K562 (cell line): Measurements from ENCODE around the gene KBTBD13. TPM values are rescaled to one million over a fixed set of nuclear protein-coding genes. Genes with fewer than 3 reads are reported as not detected.

Experiments used
- ATAC-seq: fragments of 200-7000 bp; cut with Tn5 transposase; 3 replicates; pipeline ENCODE4 v1.9.1; 2020; ENCODE audit warnings: moderate library complexity
- BruUV-seq: library from RNA; stranded (reverse); fragments of 400-500 nt; replicated peaks from 2 replicates; lab custom pipeline; 2021; lab: Mats Ljungman, UMichigan
- CTCF ChIA-PET: fragments of 300-600 bp; formaldehyde crosslinking; extraction: SDS; loops from one replicate; lab custom pipeline; 2021; ENCODE audit warnings: low intra/inter-chr PET ratio; lab: Yijun Ruan, JAX
- POLR2A ChIA-PET: fragments of 300-600, 350-650 bp; sonication (Branson Sonifier 250); formaldehyde crosslinking; extraction: SDS; loops from one replicate; lab custom pipeline; 2021; ENCODE audit warnings: antibody characterized with exemption, inconsistent platforms; lab: Yijun Ruan, JAX
- DNase-seq, 4 experiments: peaks; one replicate each; pipeline versions ENCODE4 v3.0.0 to v3.0.0-alpha.2; 2011 to 2018; ENCODE audit warnings: low spot score in 3 of 4, mixed read lengths in 3 of 4; ENCODE audit errors: extremely low read depth in 1 of 4
- FAIRE-seq: peaks from 2 replicates; lab custom pipeline; 2011; peaks lifted over from hg19 to GRCh38; lab: Jason Lieb, UNC
- H2AFZ ChIP-seq: 2 replicates; pipeline ENCODE4 v1.6.0; 2011; ENCODE audit warnings: low read depth, low read length, control low read depth, inconsistent platforms
- H3K27ac ChIP-seq: fragments of 200-600 bp; 3 replicates; pipeline ENCODE4 v1.8.0; 2011; ENCODE audit warnings: low read depth, mild to moderate bottlenecking, control low read depth, inconsistent platforms, low read length, moderate library complexity, mixed read lengths; ENCODE audit errors: extremely low read depth
- H3K27me3 ChIP-seq, 2 experiments: fragments of 300-600 bp in 1 of 2; 2 replicates in 1 of 2; 3 replicates in 1 of 2; pipeline versions ENCODE4 v1.6.0 to v1.8.0; 2011; ENCODE audit warnings: inconsistent platforms in 2 of 2, low read length in 2 of 2, mild to moderate bottlenecking in 1 of 2, mixed read lengths in 1 of 2, moderate library complexity in 1 of 2; ENCODE audit not compliant: control insufficient read depth in 2 of 2, insufficient read depth in 2 of 2
- H3K36me3 ChIP-seq: fragments of 300-600 bp; 3 replicates; pipeline ENCODE4 v1.8.0; 2011; ENCODE audit warnings: mild to moderate bottlenecking, low read length, inconsistent platforms; ENCODE audit not compliant: control insufficient read depth, insufficient read depth
- H3K4me1 ChIP-seq, 2 experiments: fragments of 200-600 bp in 1 of 2; replicated peaks in 1 of 2; 2 replicates in 1 of 2; 3 replicates in 1 of 2; pipeline versions ENCODE4 v1.5.1 to v1.8.0; 2011; ENCODE audit warnings: inconsistent platforms in 2 of 2, low read length in 2 of 2, mild to moderate bottlenecking in 1 of 2, mixed read lengths in 1 of 2, moderate library complexity in 1 of 2; ENCODE audit not compliant: control insufficient read depth in 2 of 2, insufficient read depth in 2 of 2
- H3K4me2 ChIP-seq: 2 replicates; pipeline ENCODE4 v1.6.1; 2011; ENCODE audit warnings: low read length, control low read depth, inconsistent platforms, mixed read lengths; ENCODE audit not compliant: insufficient read depth
- H3K4me3 ChIP-seq: fragments of 200-600 bp; sonication (generic), shearing (Covaris generic); 2 replicates; pipeline ENCODE4 v1.5.1; 2016; ENCODE audit warnings: control low read depth, inconsistent platforms
- H3K79me2 ChIP-seq: fragments of 200-600 bp; 3 replicates; pipeline ENCODE4 v1.8.0; 2011; ENCODE audit warnings: low read length, inconsistent platforms; ENCODE audit not compliant: control insufficient read depth, insufficient read depth
- H3K9ac ChIP-seq, 2 experiments: 2 replicates each; pipeline versions ENCODE4 v1.6.0 to v1.6.1; 2011; ENCODE audit warnings: low read depth in 2 of 2, low read length in 2 of 2, control low read depth in 1 of 2, inconsistent platforms in 1 of 2, mild to moderate bottlenecking in 1 of 2, mixed read lengths in 1 of 2; ENCODE audit not compliant: insufficient read depth in 1 of 2
- H3K9me1 ChIP-seq: one replicate; pipeline ENCODE4 v1.6.0; 2011; ENCODE audit warnings: inconsistent platforms, mild to moderate bottlenecking, low read length, moderate library complexity; ENCODE audit not compliant: control insufficient read depth, insufficient read depth
- H3K9me3 ChIP-seq: replicated peaks from 2 replicates; pipeline ENCODE4 v1.5.1; 2011; ENCODE audit warnings: low read depth, low read length, inconsistent platforms; ENCODE audit not compliant: control insufficient read depth, insufficient read depth
- H4K20me1 ChIP-seq: replicated peaks from 2 replicates; pipeline ENCODE4 v1.6.1; 2011; ENCODE audit warnings: low read length, inconsistent platforms, mixed read lengths; ENCODE audit not compliant: control insufficient read depth, insufficient read depth
- CTCF ChIP-seq, 3 experiments: IDR thresholded peaks in 2 of 3; conservative IDR thresholded peaks in 1 of 3; 2 replicates each; pipeline ENCODE4 v1.5.1; 2011 to 2012; ENCODE audit warnings: low read length in 3 of 3, mild to moderate bottlenecking in 3 of 3, control low read depth in 2 of 3, improper control_type of control experiment in 1 of 3, inconsistent platforms in 1 of 3, low read depth in 1 of 3, mixed read lengths in 1 of 3, moderate library complexity in 1 of 3; ENCODE audit not compliant: insufficient read depth in 2 of 3
- EHMT2 ChIP-seq: fragments of 450-650 bp; IDR thresholded peaks from 2 replicates; pipeline ENCODE4 v1.6.1; 2018; ENCODE audit warnings: antibody characterized with exemption
- ETS2 ChIP-seq: IDR thresholded peaks from 2 replicates; pipeline ENCODE4 v1.6.1; 2016; ENCODE audit warnings: borderline replicate concordance, missing genetic modification characterization, mild to moderate bottlenecking, moderate library complexity, missing compliant biosample characterization; ENCODE audit not compliant: poor library complexity, severe bottlenecking
- LARP7 ChIP-seq: fragments of 450-650 bp; IDR thresholded peaks from 2 replicates; pipeline ENCODE4 v1.6.1; 2016
- RBM17 ChIP-seq: fragments of 200-400 bp; formaldehyde crosslinking; IDR thresholded peaks from 2 replicates; pipeline ENCODE4 v1.6.1; 2017; ENCODE audit warnings: low read depth, mild to moderate bottlenecking, low read length, borderline replicate concordance
- RBM34 ChIP-seq: fragments of 200-400 bp; formaldehyde crosslinking; IDR thresholded peaks from 2 replicates; pipeline ENCODE4 v1.6.1; 2018; ENCODE audit warnings: low read length, borderline replicate concordance; ENCODE audit not compliant: insufficient read depth
- RNF2 ChIP-seq: sonication (generic); IDR thresholded peaks from 2 replicates; pipeline ENCODE4 v1.6.1; 2016
- SRF ChIP-seq, 2 experiments: fragments of 250-450, 450-650 bp in 1 of 2; sonication (Bioruptor Pico) in 1 of 2; sonication (generic) in 1 of 2; formaldehyde crosslinking; IDR thresholded peaks; 2 replicates each; pipeline versions ENCODE4 v1.5.0 to v1.5.1; 2020 to 2022; ENCODE audit warnings: mild to moderate bottlenecking in 1 of 2, missing genetic modification reagents in 1 of 2
- TFAM ChIP-seq: fragments of 250-450 bp; sonication (Bioruptor Pico); conservative IDR thresholded peaks from 2 replicates; pipeline ENCODE4 v1.5.0; 2021; ENCODE audit warnings: mild to moderate bottlenecking, moderate library complexity
- ZMIZ1 ChIP-seq, 2 experiments: fragments of 150-350 bp in 1 of 2; IDR thresholded peaks; 2 replicates each; pipeline ENCODE4 v1.6.1; 2012 to 2016; ENCODE audit warnings: low read depth in 2 of 2, low read length in 2 of 2, mild to moderate bottlenecking in 1 of 2, moderate library complexity in 1 of 2
- ZNF239 ChIP-seq: fragments of 250-450 bp; sonication (Bioruptor Pico); IDR thresholded peaks from 2 replicates; pipeline ENCODE4 v1.4.0; 2020; ENCODE audit warnings: mild to moderate bottlenecking
- WGBS: fragments of 100-300 bp; shearing (Covaris generic); methylation state at CpG from one replicate; pipeline ENCODE4 v1.1.6; 2016; ENCODE audit warnings: low coverage, mixed read lengths; ENCODE audit not compliant: insufficient coverage; ENCODE audit errors: missing lambda C conversion rate; 5-methylcytosine and 5-hydroxymethylcytosine counted together
- in situ Hi-C: fragments of 300-500 bp; cut with MboI; formaldehyde crosslinking; loops from 4 replicates; pipeline ENCODE4 v1.15.0; 2018; ENCODE audit warnings: inconsistent platforms, mixed read lengths
- intact Hi-C: fragments of 100-400 bp; cut with micrococcal nuclease; formaldehyde crosslinking; loops from 2 replicates; pipeline ENCODE4 v1.14.2; 2022
- polyA plus RNA-seq, 8 experiments: library from polyadenylated mRNA; depleted of rRNA in 4 of 8; stranded (reverse) in 5 of 8; unstranded in 3 of 8; fragments of >200 nt; fragmentation: Nextera tagmentation in 2 of 8; fragmentation: Illumina TruSeq in 1 of 8; extraction: Ambion mirVana in 2 of 8; extraction: Trizol in 1 of 8; gene quantifications; 2 replicates each; pipeline versions ENCODE4 v1.2.1 to v1.2.3, GENCODE V29; 2011 to 2014; ENCODE audit warnings: inconsistent platforms in 1 of 8, missing spikeins in 1 of 8
- total RNA-seq, 7 experiments: library from RNA; depleted of rRNA in 6 of 7; stranded (reverse); fragments of >200 nt in 6 of 7; fragmentation: Illumina TruSeq in 2 of 7; extraction: Trizol in 2 of 7; gene quantifications; 2 replicates each; pipeline versions ENCODE4 v1.2.1 to v1.2.3, GENCODE V29; 2011 to 2021; ENCODE audit warnings: low replicate concordance in 1 of 7

Gene KBTBD13
- total and polyA plus RNA-seq, 9 of the 15 experiments (the other 6 are each of a cell fraction or from before 2014, with no cell fraction given) = 0.07 to 0.13 (median 0.10) TPM; not detected in 3

- TF ChIP-seq ZNF239 (CRISPR knock-in tag) (no peak), ZMIZ1 (IDR thresholded peaks at IDR 0.05; ENCODE audit: low read depth in 2 of 2, low read length in 2 of 2) (no peak)
These were observed 4.5 kb upstream of the KBTBD13 start (continued) for GRCh38 chr15:65072027-65072426.

GRCh38 chr15:65072617-65073016 lies 3.9 kb upstream of the KBTBD13 start:
- Histone ChIP-seq H2AFZ (no peak overlapping the region), H4K20me1 (0 out of 2 replicates have a peak, but pooled peaks cover 3% of the 10 kb centered on the region), H3K4me3 (no peak overlapping the region), H3K9me3 (no peaks in the 10 kb centered on the region; the same call in 1 of the 2 replicates), H3K36me3 (no peaks in the 10 kb centered on the region), H3K27me3 (peaks cover 3 to 24% of the 10 kb centered on the region in 2 experiments; a peak in 3 of 5 replicates), H3K9ac (no peak overlapping the region), H3K4me1 (peaks cover 0 to 16% of the 10 kb centered on the region in 2 experiments; a peak in 2 of 5 replicates), H3K79me2 (no peaks in the 10 kb centered on the region), H3K27ac (no peak overlapping the region), H3K9me1 (no peaks in the 10 kb centered on the region), H3K4me2 (no peak overlapping the region)
- BruUV-seq = no TSS peak
- no peak for ATAC-seq
- ChIA-PET POLR2A (interaction anchor here (0.9 to 1.0 kb wide), 2 partner anchors 12 to 232 kb away, joined by 3 to 4 read pairs; partner anchors contain the start of gene RNU5B-1), CTCF (no interaction called here)
- intact Hi-C loops (no loop called here), in situ Hi-C loops (no loop called here)
- FAIRE-seq = no peak
- no peak for DNase-seq
- 0% methylated on average over 2 of the region's 3 CpGs for WGBS
- no peak for TF ChIP-seq RBM34
- TF ChIP-seq SRF (CRISPR knock-in tag; IDR thresholded peaks at IDR 0.05) = no peak
- TF ChIP-seq RNF2 = no peak
- no peak for TF ChIP-seq EHMT2
- no peak for TF ChIP-seq CTCF (IDR thresholded peaks at IDR 0.05 in 2 of 3, conservative IDR thresholded peaks at IDR 0.05 in 1 of 3; ENCODE audit: insufficient read depth in 2 of 3, low read depth in 1 of 3, low read length in 3 of 3)
- TF ChIP-seq TFAM (CRISPR knock-in tag) = no peak
- TF ChIP-seq ETS2 = no peak
- no peak for TF ChIP-seq RBM17
- TF ChIP-seq LARP7 = no peak
